Mesenteric fat pad (tissue), 1 donor: ENCODE results near the gene NCOA3. TPM values are rescaled to one million over a fixed set of nuclear protein-coding genes. Genes with fewer than 3 reads are reported as not detected.

ENCODE experiments used
- DNase-seq: peaks from one replicate; pipeline ENCODE4 v3.0.0-alpha.2; 2020; ENCODE audit warnings: low spot score
- total RNA-seq: library from RNA; stranded (reverse); fragmentation: NEBNext Ultra II Directional; extraction: Animal tissue kit (Norgen Biotek cat#: 25700); gene quantifications from one replicate; pipeline ENCODE4 v1.2.1, GENCODE V29; 2021
- donor health status: DM: yes; HTN: yes; CAD: no.

NCOA3 gene
- total RNA-seq, 1 donor from 2014 or later = 37.0 TPM

- DNase-seq = no peak
These were observed 202.1 kb downstream of the NCOA3 start for GRCh38 chr20:47703748-47704147.

- DNase-seq = no peak
These were observed 203.2 kb downstream of the NCOA3 start for GRCh38 chr20:47704746-47705496.

- DNase-seq = no peak
These were observed 203.8 kb downstream of the NCOA3 start for GRCh38 chr20:47705497-47705856.

GRCh38 chr20:47706345-47706744 lies 204.7 kb downstream of the NCOA3 start:
- DNase-seq = no peak

Other genes starting within 250 kb of the NCOA3 start
- gene ZMYND8, start 145.2 kb upstream of the NCOA3 start, total RNA-seq = 23.1 TPM